ENCODE results near the gene TMEM115.
"Not testable (repeated sequence)": the region's sequence is repeated elsewhere in the genome, so short reads cannot be mapped to it uniquely, and the experiment has no call there.

The TMEM115 gene

DNA sequence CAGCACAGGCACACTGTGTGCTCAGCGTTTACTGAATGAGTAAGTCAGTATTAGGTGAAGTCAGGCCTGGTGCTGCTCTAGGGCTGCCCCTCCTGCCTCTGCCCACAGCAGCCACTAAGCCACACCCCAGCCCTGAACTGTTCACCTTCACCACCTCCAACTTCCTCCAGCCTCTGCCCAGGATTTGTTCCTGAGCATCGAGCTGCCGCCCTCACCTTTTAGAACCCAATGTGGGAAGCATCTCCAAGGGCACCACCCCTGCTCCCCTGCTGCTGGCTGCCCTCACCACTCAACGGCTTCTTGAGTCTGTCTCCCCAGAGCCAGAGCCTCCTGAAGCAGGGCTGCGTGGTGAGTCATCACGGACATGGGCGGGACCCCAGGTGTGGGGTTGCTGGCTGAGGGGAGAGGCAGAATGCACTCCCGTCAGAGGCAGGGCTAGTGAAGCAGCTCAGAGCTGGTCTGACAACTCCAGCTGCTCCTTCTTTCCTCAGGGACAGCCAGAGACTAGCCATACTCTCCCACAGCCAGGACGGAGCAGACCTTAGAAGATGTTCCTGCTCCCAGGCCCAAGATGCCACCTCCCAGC is 42.6 kb downstream of the TMEM115 start:
- no peak for DNase-seq (ENCODE audit: low spot score)

DNA sequence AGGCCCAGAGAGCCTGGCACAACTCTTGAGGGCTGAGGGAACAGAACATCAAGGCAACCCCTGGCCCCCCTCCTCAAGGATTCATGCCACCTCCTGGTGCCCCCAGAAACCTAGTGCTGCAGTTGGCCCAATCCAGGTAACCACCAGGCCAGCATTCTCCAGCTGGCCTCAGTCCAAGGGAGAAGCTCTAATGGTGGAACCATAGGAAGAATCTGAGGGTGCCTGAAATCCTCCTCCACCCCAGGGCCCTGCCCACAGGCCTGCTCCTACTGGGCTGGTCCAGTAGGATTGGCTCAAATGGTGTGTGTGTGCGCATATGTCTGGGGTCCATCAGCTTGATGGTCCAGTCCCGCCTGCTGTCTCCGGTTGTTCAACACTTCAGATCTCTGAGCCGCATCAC is 44.5 kb downstream of the TMEM115 start:
- no peak for DNase-seq (ENCODE audit: low spot score)

DNA sequence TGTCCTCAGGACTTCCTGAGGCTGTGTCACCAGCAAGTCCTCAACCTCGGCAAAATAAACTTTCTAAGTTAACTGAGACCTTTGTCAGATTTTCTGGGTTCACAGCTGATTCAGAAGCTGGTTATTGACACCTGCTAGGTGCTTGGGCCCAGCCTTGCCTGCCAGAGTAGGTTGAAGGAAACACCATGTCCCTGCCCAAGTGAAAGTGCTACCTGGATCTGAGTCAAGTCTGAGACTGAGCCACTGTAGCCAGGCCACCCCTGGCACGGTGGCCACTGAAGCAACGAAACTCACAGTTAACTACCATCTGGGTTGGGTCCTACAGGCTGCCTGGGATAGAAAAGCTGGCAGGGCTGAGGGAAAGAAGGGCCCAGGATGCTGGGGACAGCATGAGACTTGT is 45.0 kb downstream of the TMEM115 start:
- DNase-seq (ENCODE audit: low spot score): no peak

DNA sequence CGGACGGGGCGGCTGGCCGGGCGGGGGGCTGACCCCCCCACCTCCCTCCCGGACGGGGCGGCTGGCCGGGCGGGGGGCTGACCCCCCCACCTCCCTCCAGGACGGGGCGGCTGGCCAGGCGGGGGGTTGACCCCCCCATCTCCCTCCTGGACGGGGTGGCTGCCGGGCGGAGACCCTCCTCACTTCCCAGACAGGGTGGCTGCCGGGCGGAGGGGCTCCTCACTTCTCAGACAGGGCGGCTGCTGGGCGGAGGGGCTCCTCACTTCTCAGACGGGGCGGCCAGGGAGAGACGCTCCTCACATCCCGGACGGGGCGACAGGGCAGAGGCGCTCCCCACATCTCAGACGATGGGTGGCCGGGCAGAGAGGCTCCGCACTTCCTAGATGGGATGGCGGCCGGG is 47.3 kb downstream of the TMEM115 start:
- DNase-seq (ENCODE audit: low spot score): not testable (repeated sequence)

Measured in HuH-7.5 (cell line).